MM.1S (cell line): ENCODE measurements around the gene ULBP3.
"Not testable (repeated sequence)": the region's sequence is repeated elsewhere in the genome, so short reads cannot be mapped to it uniquely, and the experiment has no call there.

Source experiments
- DNase-seq: peaks from one replicate; pipeline ENCODE4 v3.0.0-alpha.2; 2015
- H2AFZ ChIP-seq: fragments of 300-600 bp; sonication (generic); 2 replicates; pipeline ENCODE4 v1.6.0; 2016; ENCODE audit warnings: antibody characterized with exemption, low read length
- H3F3A ChIP-seq: fragments of 300-600 bp; sonication (generic); 2 replicates; pipeline ENCODE4 v1.6.1; 2016; ENCODE audit warnings: mild to moderate bottlenecking, antibody characterized with exemption, low read length, moderate library complexity, mixed read lengths; ENCODE audit not compliant: insufficient read depth
- H3K27ac ChIP-seq: fragments of 300-600 bp; sonication (generic); 2 replicates; pipeline ENCODE4 v1.5.1; 2016; ENCODE audit warnings: mild to moderate bottlenecking, low read length
- H3K27me3 ChIP-seq: fragments of 300-600 bp; sonication (generic); replicated peaks from 2 replicates; pipeline ENCODE4 v1.6.0; 2016; ENCODE audit warnings: low read length; ENCODE audit not compliant: insufficient read depth
- H3K36me3 ChIP-seq: fragments of 300-600 bp; sonication (generic); replicated peaks from 2 replicates; pipeline ENCODE4 v1.6.1; 2016; ENCODE audit warnings: mild to moderate bottlenecking, low read length, mixed read lengths; ENCODE audit not compliant: insufficient read depth
- H3K4me1 ChIP-seq: fragments of 300-600 bp; sonication (generic); 2 replicates; pipeline ENCODE4 v1.6.1; 2016; ENCODE audit warnings: low read length, mixed read lengths
- H3K4me2 ChIP-seq: fragments of 300-600 bp; sonication (generic); 2 replicates; pipeline ENCODE4 v1.6.0; 2016; ENCODE audit warnings: low read depth, low read length
- H3K4me3 ChIP-seq: fragments of 300-600 bp; sonication (generic); 2 replicates; pipeline ENCODE4 v1.5.1; 2016; ENCODE audit warnings: low read length, mixed read lengths
- H3K79me2 ChIP-seq: fragments of 300-600 bp; sonication (generic); 2 replicates; pipeline ENCODE4 v1.6.1; 2016; ENCODE audit warnings: mixed run types, low read length, mixed read lengths
- H3K9ac ChIP-seq: fragments of 300-600 bp; sonication (generic); 2 replicates; pipeline ENCODE4 v1.6.1; 2016; ENCODE audit warnings: low read length, mixed read lengths
- H3K9me2 ChIP-seq: fragments of 300-600 bp; sonication (generic); replicated peaks from 2 replicates; pipeline ENCODE4 v1.6.1; 2016; ENCODE audit warnings: mild to moderate bottlenecking, low read length, mixed read lengths; ENCODE audit not compliant: insufficient read depth
- H3K9me3 ChIP-seq: fragments of 300-600 bp; sonication (generic); replicated peaks from 2 replicates; pipeline ENCODE4 v1.6.1; 2016; ENCODE audit warnings: mild to moderate bottlenecking, low read length, mixed read lengths; ENCODE audit not compliant: insufficient read depth
- H4K20me1 ChIP-seq: fragments of 300-600 bp; sonication (generic); 2 replicates; pipeline ENCODE4 v1.6.1; 2016; ENCODE audit warnings: mild to moderate bottlenecking, low read length, moderate library complexity, mixed read lengths; ENCODE audit not compliant: insufficient read depth
- CTCF ChIP-seq: fragments of 300-600 bp; sonication (generic); IDR thresholded peaks from 2 replicates; pipeline ENCODE4 v1.5.1; 2016; ENCODE audit warnings: antibody characterized with exemption, low read length, mixed read lengths
- EZH2 ChIP-seq: fragments of 300-600 bp; sonication (generic); optimal IDR thresholded peaks from 2 replicates; pipeline ENCODE3; 2017; ENCODE audit warnings: low read depth, mild to moderate bottlenecking, antibody characterized with exemption, low read length, mixed read lengths
- EZH2phosphoT487 ChIP-seq: fragments of 300-600 bp; sonication (generic); IDR thresholded peaks from 2 replicates; pipeline ENCODE4 v1.6.1; 2018; ENCODE audit warnings: antibody characterized with exemption, low read length

Gene ULBP3

GRCh38 chr6:150018846-150019580, 49.9 kb downstream of the ULBP3 start:
- no peak overlapping the region for H3K4me2 ChIP-seq
- no peak for TF ChIP-seq CTCF
- TF ChIP-seq EZH2phosphoT487, result no peak
- TF ChIP-seq EZH2, result no peak
- H3K27me3 ChIP-seq, result peaks cover 26% of the 10 kb centered on the region
- DNase-seq, result no peak
- no peaks in the 10 kb centered on the region for H3K9me2 ChIP-seq
- H3K79me2 ChIP-seq, result no peaks in the 10 kb centered on the region
- H3K36me3 ChIP-seq, result no peaks in the 10 kb centered on the region
- no peak overlapping the region for H3K27ac ChIP-seq
- H3F3A ChIP-seq, result no peaks in the 10 kb centered on the region
- no peaks in the 10 kb centered on the region for H3K4me1 ChIP-seq
- no peak overlapping the region for H3K4me3 ChIP-seq
- H3K9ac ChIP-seq, result no peak overlapping the region
- no peaks in the 10 kb centered on the region for H4K20me1 ChIP-seq
- H2AFZ ChIP-seq, result no peak overlapping the region
- H3K9me3 ChIP-seq, result no peaks in the 10 kb centered on the region

- H4K20me1 ChIP-seq, H3K36me3 ChIP-seq, H3K27ac ChIP-seq, H3F3A ChIP-seq, H3K4me3 ChIP-seq, H3K9me3 ChIP-seq, DNase-seq, H3K9me2 ChIP-seq, H2AFZ ChIP-seq, H3K79me2 ChIP-seq, H3K4me1 ChIP-seq, H3K4me2 ChIP-seq, H3K9ac ChIP-seq: not testable (repeated sequence)
- peaks cover 39% of the 10 kb centered on the region for H3K27me3 ChIP-seq
These were observed 51.8 kb downstream of the ULBP3 start for GRCh38 chr6:150017186-150017521.

GRCh38 chr6:150016324-150017185, 52.4 kb downstream of the ULBP3 start:
- H3K36me3 ChIP-seq, result no peaks in the 10 kb centered on the region

GRCh38 chr6:150015281-150016001, 53.5 kb downstream of the ULBP3 start:
- not testable (repeated sequence) for H3K9me3 ChIP-seq, H3K36me3 ChIP-seq, H4K20me1 ChIP-seq, H3K4me1 ChIP-seq, H3F3A ChIP-seq, H3K27ac ChIP-seq, H3K9me2 ChIP-seq, H3K4me2 ChIP-seq, H3K79me2 ChIP-seq, DNase-seq, H3K4me3 ChIP-seq, H3K9ac ChIP-seq, H2AFZ ChIP-seq
- H3K27me3 ChIP-seq, result peaks cover 40% of the 10 kb centered on the region

More at GRCh38 chr6:150016324-150017185, 52.4 kb downstream of the ULBP3 start:
- Histone ChIP-seq H3K4me2 (no peak overlapping the region), H3K4me1 (no peaks in the 10 kb centered on the region), H3K9me2 (no peaks in the 10 kb centered on the region), H4K20me1 (no peaks in the 10 kb centered on the region), H3F3A (no peaks in the 10 kb centered on the region), H3K9ac (no peak overlapping the region), H3K9me3 (no peaks in the 10 kb centered on the region), H3K27me3 (peaks cover 39% of the 10 kb centered on the region), H2AFZ (no peak overlapping the region), H3K79me2 (no peaks in the 10 kb centered on the region), H3K4me3 (no peak overlapping the region), H3K27ac (no peak overlapping the region)
- TF ChIP-seq EZH2 (no peak), CTCF (peak; percentile 29; the same call in 1 of the 2 replicates)
- peak; percentile 52 for DNase-seq

GRCh38 chr6:150014623-150015280, 54.2 kb downstream of the ULBP3 start:
- H3F3A ChIP-seq, H4K20me1 ChIP-seq, H3K4me1 ChIP-seq, H2AFZ ChIP-seq, H3K9me2 ChIP-seq, H3K4me2 ChIP-seq, H3K9me3 ChIP-seq, H3K36me3 ChIP-seq, H3K9ac ChIP-seq, H3K79me2 ChIP-seq, H3K4me3 ChIP-seq, DNase-seq, H3K27ac ChIP-seq: not testable (repeated sequence)
- peaks cover 47% of the 10 kb centered on the region for H3K27me3 ChIP-seq
